HepG2 (cell line): ENCODE data around the gene ABCC10.

ENCODE experiments used
- ATF2 ChIP-seq: sonication (generic); formaldehyde crosslinking; IDR thresholded peaks from 2 replicates; pipeline ENCODE4 v1.4.0; 2020; ENCODE audit warnings: missing genetic modification reagents
- CTCF ChIP-seq: sonication (generic); formaldehyde crosslinking; IDR thresholded peaks from 2 replicates; pipeline ENCODE4 v1.5.0; 2020; ENCODE audit warnings: mild to moderate bottlenecking, missing genetic modification reagents, moderate library complexity
- EZH2 ChIP-seq: conservative IDR thresholded peaks from 2 replicates; pipeline ENCODE4 v1.6.1; 2012; ENCODE audit warnings: mild to moderate bottlenecking, low read depth, low read length, moderate library complexity
- POLR2G ChIP-seq: fragments of 200-400 bp; formaldehyde crosslinking; IDR thresholded peaks from 2 replicates; pipeline ENCODE4 v1.6.1; 2018; ENCODE audit warnings: mild to moderate bottlenecking, low read depth, low read length, moderate library complexity
- RFX5 ChIP-seq: IDR thresholded peaks from 2 replicates; pipeline ENCODE4 v1.6.1; 2011; ENCODE audit warnings: low read depth, low read length, improper control_type of control experiment
- SP1 ChIP-seq, 2 experiments: fragments of 450-650 bp in 1 of 2; sonication (generic) in 1 of 2; formaldehyde crosslinking in 1 of 2; IDR thresholded peaks; 2 replicates each; pipeline versions ENCODE4 v1.4.0 to v1.6.1; 2016 to 2020; ENCODE audit warnings: missing genetic modification reagents in 1 of 2
- ZNF253 ChIP-seq: sonication (generic); formaldehyde crosslinking; IDR thresholded peaks from 2 replicates; pipeline ENCODE4 v1.8.0; 2022; ENCODE audit warnings: mild to moderate bottlenecking, missing genetic modification reagents, borderline replicate concordance
- TF ChIP-seq, protein P1 (sequence below): IDR thresholded peaks from 2 replicates; pipeline ENCODE4 v1.6.1; 2016; ENCODE audit warnings: control low read depth
- TF ChIP-seq, protein P2 (sequence below): sonication (generic); formaldehyde crosslinking; conservative IDR thresholded peaks from 2 replicates; pipeline ENCODE4 v1.4.0; 2020; ENCODE audit warnings: mild to moderate bottlenecking, missing genetic modification reagents, moderate library complexity
- TF ChIP-seq, protein P3 (sequence below): sonication (generic); formaldehyde crosslinking; IDR thresholded peaks from 2 replicates; pipeline ENCODE4 v1.4.0; 2020; ENCODE audit warnings: low read depth, mild to moderate bottlenecking, missing genetic modification reagents
- TF ChIP-seq, protein P4 (sequence below): sonication (generic); formaldehyde crosslinking; IDR thresholded peaks from 2 replicates; pipeline ENCODE4 v1.4.0; 2020; ENCODE audit warnings: missing genetic modification reagents

DNA sequence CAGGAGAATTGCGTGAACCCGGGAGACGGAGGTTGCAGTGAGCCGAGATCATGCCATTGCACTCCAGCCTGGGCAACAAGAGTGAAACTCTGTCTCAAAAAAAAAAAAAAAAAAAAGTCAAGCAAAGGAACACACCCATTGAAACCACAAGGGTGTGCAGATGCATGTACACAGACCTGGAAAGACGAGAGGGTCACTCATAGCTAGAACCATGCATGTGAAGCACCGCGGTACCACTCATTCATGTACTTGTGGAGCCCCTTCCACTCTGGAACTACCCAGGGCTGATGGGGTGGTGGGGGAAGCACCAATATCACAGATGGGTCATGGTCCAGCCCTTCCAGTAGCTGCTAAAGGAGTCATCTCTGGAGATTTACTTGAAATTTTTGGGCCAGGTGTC lies 42.6 kb downstream of the ABCC10 start:
- TF ChIP-seq ATF2 = no peak
- TF ChIP-seq, protein P1, sequence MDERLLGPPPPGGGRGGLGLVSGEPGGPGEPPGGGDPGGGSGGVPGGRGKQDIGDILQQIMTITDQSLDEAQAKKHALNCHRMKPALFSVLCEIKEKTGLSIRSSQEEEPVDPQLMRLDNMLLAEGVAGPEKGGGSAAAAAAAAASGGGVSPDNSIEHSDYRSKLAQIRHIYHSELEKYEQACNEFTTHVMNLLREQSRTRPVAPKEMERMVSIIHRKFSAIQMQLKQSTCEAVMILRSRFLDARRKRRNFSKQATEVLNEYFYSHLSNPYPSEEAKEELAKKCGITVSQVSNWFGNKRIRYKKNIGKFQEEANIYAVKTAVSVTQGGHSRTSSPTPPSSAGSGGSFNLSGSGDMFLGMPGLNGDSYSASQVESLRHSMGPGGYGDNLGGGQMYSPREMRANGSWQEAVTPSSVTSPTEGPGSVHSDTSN (CRISPR knock-in tag) = no peak
- TF ChIP-seq, protein P2, sequence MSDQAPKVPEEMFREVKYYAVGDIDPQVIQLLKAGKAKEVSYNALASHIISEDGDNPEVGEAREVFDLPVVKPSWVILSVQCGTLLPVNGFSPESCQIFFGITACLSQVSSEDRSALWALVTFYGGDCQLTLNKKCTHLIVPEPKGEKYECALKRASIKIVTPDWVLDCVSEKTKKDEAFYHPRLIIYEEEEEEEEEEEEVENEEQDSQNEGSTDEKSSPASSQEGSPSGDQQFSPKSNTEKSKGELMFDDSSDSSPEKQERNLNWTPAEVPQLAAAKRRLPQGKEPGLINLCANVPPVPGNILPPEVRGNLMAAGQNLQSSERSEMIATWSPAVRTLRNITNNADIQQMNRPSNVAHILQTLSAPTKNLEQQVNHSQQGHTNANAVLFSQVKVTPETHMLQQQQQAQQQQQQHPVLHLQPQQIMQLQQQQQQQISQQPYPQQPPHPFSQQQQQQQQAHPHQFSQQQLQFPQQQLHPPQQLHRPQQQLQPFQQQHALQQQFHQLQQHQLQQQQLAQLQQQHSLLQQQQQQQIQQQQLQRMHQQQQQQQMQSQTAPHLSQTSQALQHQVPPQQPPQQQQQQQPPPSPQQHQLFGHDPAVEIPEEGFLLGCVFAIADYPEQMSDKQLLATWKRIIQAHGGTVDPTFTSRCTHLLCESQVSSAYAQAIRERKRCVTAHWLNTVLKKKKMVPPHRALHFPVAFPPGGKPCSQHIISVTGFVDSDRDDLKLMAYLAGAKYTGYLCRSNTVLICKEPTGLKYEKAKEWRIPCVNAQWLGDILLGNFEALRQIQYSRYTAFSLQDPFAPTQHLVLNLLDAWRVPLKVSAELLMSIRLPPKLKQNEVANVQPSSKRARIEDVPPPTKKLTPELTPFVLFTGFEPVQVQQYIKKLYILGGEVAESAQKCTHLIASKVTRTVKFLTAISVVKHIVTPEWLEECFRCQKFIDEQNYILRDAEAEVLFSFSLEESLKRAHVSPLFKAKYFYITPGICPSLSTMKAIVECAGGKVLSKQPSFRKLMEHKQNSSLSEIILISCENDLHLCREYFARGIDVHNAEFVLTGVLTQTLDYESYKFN (CRISPR knock-in tag) = no peak
- no peak for TF ChIP-seq POLR2G
- TF ChIP-seq, protein P3, sequence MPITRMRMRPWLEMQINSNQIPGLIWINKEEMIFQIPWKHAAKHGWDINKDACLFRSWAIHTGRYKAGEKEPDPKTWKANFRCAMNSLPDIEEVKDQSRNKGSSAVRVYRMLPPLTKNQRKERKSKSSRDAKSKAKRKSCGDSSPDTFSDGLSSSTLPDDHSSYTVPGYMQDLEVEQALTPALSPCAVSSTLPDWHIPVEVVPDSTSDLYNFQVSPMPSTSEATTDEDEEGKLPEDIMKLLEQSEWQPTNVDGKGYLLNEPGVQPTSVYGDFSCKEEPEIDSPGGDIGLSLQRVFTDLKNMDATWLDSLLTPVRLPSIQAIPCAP (CRISPR knock-in tag) = no peak
- no peak for TF ChIP-seq RFX5
- no peak for TF ChIP-seq ZNF253 (CRISPR knock-in tag)
- TF ChIP-seq, protein P4, sequence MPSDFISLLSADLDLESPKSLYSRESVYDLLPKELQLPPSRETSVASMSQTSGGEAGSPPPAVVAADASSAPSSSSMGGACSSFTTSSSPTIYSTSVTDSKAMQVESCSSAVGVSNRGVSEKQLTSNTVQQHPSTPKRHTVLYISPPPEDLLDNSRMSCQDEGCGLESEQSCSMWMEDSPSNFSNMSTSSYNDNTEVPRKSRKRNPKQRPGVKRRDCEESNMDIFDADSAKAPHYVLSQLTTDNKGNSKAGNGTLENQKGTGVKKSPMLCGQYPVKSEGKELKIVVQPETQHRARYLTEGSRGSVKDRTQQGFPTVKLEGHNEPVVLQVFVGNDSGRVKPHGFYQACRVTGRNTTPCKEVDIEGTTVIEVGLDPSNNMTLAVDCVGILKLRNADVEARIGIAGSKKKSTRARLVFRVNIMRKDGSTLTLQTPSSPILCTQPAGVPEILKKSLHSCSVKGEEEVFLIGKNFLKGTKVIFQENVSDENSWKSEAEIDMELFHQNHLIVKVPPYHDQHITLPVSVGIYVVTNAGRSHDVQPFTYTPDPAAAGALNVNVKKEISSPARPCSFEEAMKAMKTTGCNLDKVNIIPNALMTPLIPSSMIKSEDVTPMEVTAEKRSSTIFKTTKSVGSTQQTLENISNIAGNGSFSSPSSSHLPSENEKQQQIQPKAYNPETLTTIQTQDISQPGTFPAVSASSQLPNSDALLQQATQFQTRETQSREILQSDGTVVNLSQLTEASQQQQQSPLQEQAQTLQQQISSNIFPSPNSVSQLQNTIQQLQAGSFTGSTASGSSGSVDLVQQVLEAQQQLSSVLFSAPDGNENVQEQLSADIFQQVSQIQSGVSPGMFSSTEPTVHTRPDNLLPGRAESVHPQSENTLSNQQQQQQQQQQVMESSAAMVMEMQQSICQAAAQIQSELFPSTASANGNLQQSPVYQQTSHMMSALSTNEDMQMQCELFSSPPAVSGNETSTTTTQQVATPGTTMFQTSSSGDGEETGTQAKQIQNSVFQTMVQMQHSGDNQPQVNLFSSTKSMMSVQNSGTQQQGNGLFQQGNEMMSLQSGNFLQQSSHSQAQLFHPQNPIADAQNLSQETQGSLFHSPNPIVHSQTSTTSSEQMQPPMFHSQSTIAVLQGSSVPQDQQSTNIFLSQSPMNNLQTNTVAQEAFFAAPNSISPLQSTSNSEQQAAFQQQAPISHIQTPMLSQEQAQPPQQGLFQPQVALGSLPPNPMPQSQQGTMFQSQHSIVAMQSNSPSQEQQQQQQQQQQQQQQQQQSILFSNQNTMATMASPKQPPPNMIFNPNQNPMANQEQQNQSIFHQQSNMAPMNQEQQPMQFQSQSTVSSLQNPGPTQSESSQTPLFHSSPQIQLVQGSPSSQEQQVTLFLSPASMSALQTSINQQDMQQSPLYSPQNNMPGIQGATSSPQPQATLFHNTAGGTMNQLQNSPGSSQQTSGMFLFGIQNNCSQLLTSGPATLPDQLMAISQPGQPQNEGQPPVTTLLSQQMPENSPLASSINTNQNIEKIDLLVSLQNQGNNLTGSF = no peak
- no peak for TF ChIP-seq EZH2
- no peak for TF ChIP-seq CTCF
- TF ChIP-seq SP1 (IDR thresholded peaks at IDR 0.05) = no peak
- no peak for TF ChIP-seq SP1 (CRISPR knock-in tag; IDR thresholded peaks at IDR 0.05)
